GM12892 (cell line): ENCODE data around the gene DNAJB4.

Source experiments
- POLR2A ChIP-seq: IDR thresholded peaks from 2 replicates; pipeline ENCODE4 v1.6.1; 2011; ENCODE audit warnings: low read depth, low read length, control low read depth
- POLR2AphosphoS5 ChIP-seq: IDR thresholded peaks from 2 replicates; pipeline ENCODE4 v1.6.1; 2011; ENCODE audit warnings: low read depth, low read length, control low read depth
- TAF1 ChIP-seq: IDR thresholded peaks from 2 replicates; pipeline ENCODE4 v1.6.1; 2011; ENCODE audit warnings: low read depth, mild to moderate bottlenecking, control low read depth, low read length, borderline replicate concordance

DNA sequence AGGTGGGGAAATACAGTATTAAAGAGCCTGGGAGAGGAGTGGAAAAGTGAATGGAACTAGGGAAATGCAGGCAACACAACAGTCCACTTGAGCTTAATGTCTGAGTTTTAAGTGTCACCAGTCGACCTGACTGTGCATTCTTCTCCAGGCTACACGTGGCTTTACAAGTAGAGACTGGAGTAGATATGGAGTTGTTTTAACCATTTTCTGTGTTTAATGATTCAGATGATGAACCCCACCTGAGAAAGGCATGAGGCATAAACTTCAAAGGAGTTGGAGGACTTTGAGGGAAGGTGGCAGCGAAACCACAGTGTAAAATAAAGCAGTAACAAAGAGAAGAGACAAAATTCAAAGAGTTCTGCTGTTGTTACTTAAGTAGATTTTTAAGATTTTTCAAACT is 38.4 kb upstream of the DNAJB4 start:
- TF ChIP-seq POLR2AphosphoS5 = no peak
- no peak for TF ChIP-seq POLR2A
- no peak for TF ChIP-seq TAF1
